Measurements from ENCODE around the gene NR6A1.

- TF ChIP-seq POLR2AphosphoS5 (IDR thresholded peaks at IDR 0.05; ENCODE audit: borderline replicate concordance, low read depth, low read length) (no peak), EZH2 (IDR thresholded peaks at IDR 0.05) (no peak)
These were observed 302.9 kb downstream of the NR6A1 start for GRCh38 chr9:124468061-124468740.
